Gastrocnemius medialis (tissue), 4 donors: Measurements from ENCODE around the gene BAIAP2L1. TPM values are rescaled to one million over a fixed set of nuclear protein-coding genes. Genes with fewer than 3 reads are reported as not detected.
"Not testable (repeated sequence)": the region's sequence is repeated elsewhere in the genome, so short reads cannot be mapped to it uniquely, and the experiment has no call there.

Source experiments
- ATAC-seq, 2 donors: fragments of 150-250 bp; one replicate each; pipeline ENCODE4 v1.9.1; 2016
- DNase-seq, 2 donors: peaks; one replicate each; pipeline ENCODE4 v3.0.0-alpha.2; 2019
- H3K27ac ChIP-seq, 4 donors: fragments of 200-600 bp; sonication (generic); 1 replicate in 1 of 4; 2 replicates in 3 of 4; pipeline ENCODE4 v1.5.1; 2016 to 2018; ENCODE audit warnings: mild to moderate bottlenecking in 2 of 4, moderate library complexity in 1 of 4
- H3K27me3 ChIP-seq, 3 donors: fragments of 200-600 bp; sonication (generic) in 2 of 3; 1 replicate in 1 of 3; 2 replicates in 2 of 3; pipeline versions ENCODE4 v1.5.1 to v1.6.0; 2016 to 2019; ENCODE audit warnings: mild to moderate bottlenecking in 1 of 3, moderate library complexity in 1 of 3
- H3K36me3 ChIP-seq, 2 donors: fragments of 200-600 bp; sonication (generic) in 1 of 2; one replicate each; pipeline ENCODE4 v1.5.1; 2017 to 2018
- H3K4me1 ChIP-seq, 2 donors: fragments of 200-600 bp; sonication (generic) in 1 of 2; one replicate each; pipeline ENCODE4 v1.5.1; 2016 to 2017; ENCODE audit warnings: mild to moderate bottlenecking in 2 of 2
- H3K4me3 ChIP-seq, 4 donors: fragments of 200-600 bp; sonication (generic) in 3 of 4; 1 replicate in 1 of 4; 2 replicates in 3 of 4; pipeline ENCODE4 v1.5.1; 2016 to 2019; ENCODE audit warnings: mild to moderate bottlenecking in 2 of 4
- H3K9me3 ChIP-seq, 3 donors: fragments of 200-600 bp; sonication (generic) in 2 of 3; 1 replicate in 1 of 3; 2 replicates in 2 of 3; pipeline ENCODE4 v1.5.1; 2016 to 2019
- POLR2A ChIP-seq, 2 donors: fragments of 450-650 bp; IDR thresholded peaks; one replicate each; pipeline ENCODE4 v1.6.1; 2017; ENCODE audit warnings: antibody characterized with exemption in 2 of 2, mild to moderate bottlenecking in 2 of 2, moderate library complexity in 2 of 2
- in situ Hi-C, 4 donors: fragments of 200-750 bp; cut with MboI; loops; one replicate each; pipeline versions ENCODE4 v1.15.0 to v1.8.0; 2017; ENCODE audit warnings: low sequenced_read_pairs in 4 of 4
- intact Hi-C: fragments of 100-400 bp; cut with DNase I; formaldehyde crosslinking; loops from one replicate; pipeline ENCODE4 v1.15.1; 2023; ENCODE audit warnings: low total_unique reads
- total RNA-seq, 4 donors: library from RNA; depleted of rRNA; stranded (reverse); fragments of >200 nt; gene quantifications; one replicate each; pipeline versions ENCODE4 v1.1.0 to v1.2.3, GENCODE V29; 2016
- TF ChIP-seq, protein P1 (sequence below), 5 experiments: fragments of 450-650 bp in 3 of 5; fragments of 200-600 bp in 2 of 5; sonication (generic) in 2 of 5; IDR thresholded peaks in 4 of 5; conservative IDR thresholded peaks in 1 of 5; 1 replicate in 4 of 5; 2 replicates in 1 of 5; pipeline ENCODE4 v1.5.1; 2016 to 2019; ENCODE audit warnings: antibody characterized with exemption in 5 of 5, mild to moderate bottlenecking in 3 of 5, moderate library complexity in 3 of 5

Gene BAIAP2L1
- total RNA-seq, 4 donors from 2014 or later = 0.59 to 3.8 (median 1.2) TPM

DNA sequence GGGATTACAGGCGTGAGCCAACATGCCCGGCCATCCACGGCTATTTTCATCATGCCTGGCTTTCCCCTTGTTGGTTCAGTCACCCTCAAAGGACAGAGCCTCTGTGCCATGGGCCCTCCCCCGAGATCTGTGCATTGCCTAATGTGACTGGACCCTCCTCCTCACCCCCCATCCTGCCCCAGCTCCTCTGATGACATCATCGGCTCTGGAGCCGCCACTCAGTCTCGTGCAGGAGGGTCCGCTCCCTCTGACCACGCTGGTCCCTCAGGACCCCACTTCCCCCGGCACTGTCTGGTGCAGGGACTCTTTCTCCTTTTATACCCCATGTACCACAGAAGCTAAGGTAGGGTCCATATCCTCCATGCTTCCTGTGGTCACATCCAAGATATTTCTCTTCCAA is 33.2 kb upstream of the BAIAP2L1 start:
- Histone ChIP-seq H3K4me3 (no peak overlapping the region), H3K36me3 (no peaks in the 10 kb centered on the region), H3K9me3 (no peaks in the 10 kb centered on the region), H3K4me1 (no peaks in the 10 kb centered on the region), H3K27ac (no peak overlapping the region), H3K27me3 (no peaks in the 10 kb centered on the region)
- ATAC-seq (no peak), DNase-seq (no peak)
- in situ Hi-C loops (loop anchor here (5.0 to 10.0 kb wide), 2 partner anchors 311 to 408 kb away; no protein-coding TSS in a partner anchor), intact Hi-C loops (no loop called here)
- TF ChIP-seq, protein P1, sequence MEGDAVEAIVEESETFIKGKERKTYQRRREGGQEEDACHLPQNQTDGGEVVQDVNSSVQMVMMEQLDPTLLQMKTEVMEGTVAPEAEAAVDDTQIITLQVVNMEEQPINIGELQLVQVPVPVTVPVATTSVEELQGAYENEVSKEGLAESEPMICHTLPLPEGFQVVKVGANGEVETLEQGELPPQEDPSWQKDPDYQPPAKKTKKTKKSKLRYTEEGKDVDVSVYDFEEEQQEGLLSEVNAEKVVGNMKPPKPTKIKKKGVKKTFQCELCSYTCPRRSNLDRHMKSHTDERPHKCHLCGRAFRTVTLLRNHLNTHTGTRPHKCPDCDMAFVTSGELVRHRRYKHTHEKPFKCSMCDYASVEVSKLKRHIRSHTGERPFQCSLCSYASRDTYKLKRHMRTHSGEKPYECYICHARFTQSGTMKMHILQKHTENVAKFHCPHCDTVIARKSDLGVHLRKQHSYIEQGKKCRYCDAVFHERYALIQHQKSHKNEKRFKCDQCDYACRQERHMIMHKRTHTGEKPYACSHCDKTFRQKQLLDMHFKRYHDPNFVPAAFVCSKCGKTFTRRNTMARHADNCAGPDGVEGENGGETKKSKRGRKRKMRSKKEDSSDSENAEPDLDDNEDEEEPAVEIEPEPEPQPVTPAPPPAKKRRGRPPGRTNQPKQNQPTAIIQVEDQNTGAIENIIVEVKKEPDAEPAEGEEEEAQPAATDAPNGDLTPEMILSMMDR (IDR thresholded peaks at IDR 0.05 in 4 of 5, conservative IDR thresholded peaks at IDR 0.05 in 1 of 5) = no peak
- TF ChIP-seq POLR2A (IDR thresholded peaks at IDR 0.05) = no peak

DNA sequence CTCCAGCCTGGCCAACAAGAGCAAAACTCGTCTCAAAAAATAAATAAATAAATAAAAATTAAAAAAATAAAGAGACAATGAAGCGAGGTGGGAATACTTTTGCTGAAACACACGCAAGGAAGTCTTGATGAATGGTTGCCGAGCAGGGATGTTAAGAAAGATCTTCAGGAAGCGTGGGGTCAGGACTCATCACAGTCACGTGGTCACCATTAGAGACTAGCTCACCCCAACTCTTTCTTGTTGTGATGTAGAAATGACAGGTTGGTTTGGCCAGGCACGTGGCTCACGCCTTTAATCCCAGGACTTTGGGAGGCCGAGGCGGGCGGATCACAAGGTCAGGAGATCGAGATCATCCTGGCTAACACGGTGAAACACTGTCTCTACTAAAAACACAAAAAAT is 28.9 kb upstream of the BAIAP2L1 start:
- Histone ChIP-seq H3K27me3 (peaks cover 0 to 3% (median 0%) of the 10 kb centered on the region in 3 donors), H3K4me1 (no peaks in the 10 kb centered on the region), H3K4me3 (no peak overlapping the region), H3K27ac (no peak overlapping the region), H3K36me3 (no peaks in the 10 kb centered on the region), H3K9me3 (no peaks in the 10 kb centered on the region)
- TF ChIP-seq POLR2A (IDR thresholded peaks at IDR 0.05) = no peak
- TF ChIP-seq, protein P1 (IDR thresholded peaks at IDR 0.05 in 4 of 5, conservative IDR thresholded peaks at IDR 0.05 in 1 of 5) = no peak
- intact Hi-C loops (no loop called here), in situ Hi-C loops (loop anchor here (5.0 to 10.0 kb wide), 2 partner anchors 315 to 413 kb away; no protein-coding TSS in a partner anchor)
- ATAC-seq (no peak), DNase-seq (no peak)

DNA sequence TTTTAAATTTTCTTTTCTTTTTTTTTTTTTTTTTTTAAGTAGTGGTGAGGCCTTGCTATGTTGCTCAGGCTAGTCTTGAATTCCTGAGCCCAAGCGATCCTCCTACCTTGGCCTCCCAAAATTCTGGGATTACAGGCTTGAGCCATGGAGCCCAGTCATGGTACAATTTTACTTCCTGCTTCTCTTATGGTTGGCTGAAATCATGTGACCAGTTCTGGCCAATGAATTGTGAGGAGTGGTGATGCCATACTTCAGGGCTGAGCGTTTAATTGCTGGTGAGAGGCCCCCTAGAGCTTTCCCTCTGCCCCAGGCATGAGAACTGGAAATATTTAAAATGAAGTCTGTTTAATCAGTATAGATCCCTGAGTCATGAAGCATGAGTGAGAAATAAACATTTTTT is 22.2 kb upstream of the BAIAP2L1 start:
- no peak for ATAC-seq
- intact Hi-C loops (no loop called here), in situ Hi-C loops (loop anchor here in 1 of 4 donors (25.0 kb wide), 1 partner anchor 161 kb away; the partner anchor contains the start of gene TECPR1)
- H3K27me3 ChIP-seq = no peaks in the 10 kb centered on the region
- H3K4me3 ChIP-seq = no peak overlapping the region
- H3K27ac ChIP-seq = no peak overlapping the region
- TF ChIP-seq POLR2A (IDR thresholded peaks at IDR 0.05) = no peak
- TF ChIP-seq, protein P1 (IDR thresholded peaks at IDR 0.05 in 4 of 5, conservative IDR thresholded peaks at IDR 0.05 in 1 of 5) = no peak
- H3K9me3 ChIP-seq = no peaks in the 10 kb centered on the region
- no peak for DNase-seq
- no peaks in the 10 kb centered on the region for H3K36me3 ChIP-seq
- H3K4me1 ChIP-seq = no peaks in the 10 kb centered on the region

DNA sequence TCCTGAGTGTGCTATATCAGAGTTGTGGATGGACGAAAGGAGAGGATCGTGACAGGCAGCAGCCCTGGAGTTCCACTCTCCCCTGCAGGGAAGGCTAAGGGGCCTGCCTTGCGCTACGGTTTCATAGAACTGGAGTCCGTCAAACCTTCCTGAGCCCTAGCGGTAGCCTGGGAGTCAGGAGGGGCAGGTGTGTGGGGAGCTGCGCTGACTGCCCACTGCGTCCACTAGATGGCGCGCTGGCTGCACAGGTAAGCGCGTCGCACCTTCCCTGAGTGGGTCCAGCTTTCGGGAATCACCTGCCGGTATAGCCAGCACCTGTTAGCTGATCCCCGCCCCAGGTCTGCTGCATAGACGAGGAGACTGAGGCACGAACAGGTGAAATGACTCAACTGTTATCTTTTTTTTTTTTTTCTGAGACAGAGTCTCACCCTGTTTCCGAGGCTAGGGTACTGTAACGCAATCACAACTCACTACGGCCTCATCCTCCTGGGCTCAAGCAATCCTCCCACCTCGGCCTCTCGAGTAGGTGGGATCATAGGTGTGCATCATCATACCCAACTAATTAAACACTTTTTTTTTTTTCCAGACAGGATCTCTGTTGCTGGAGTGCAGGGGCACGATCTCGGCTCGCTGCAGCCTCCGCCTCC is 20.2 kb upstream of the BAIAP2L1 start:
- intact Hi-C loops = no loop called here
- ATAC-seq (no peak), DNase-seq (no peak)
- H3K4me1 ChIP-seq = no peaks in the 10 kb centered on the region
- no peak overlapping the region for H3K27ac ChIP-seq
- no peaks in the 10 kb centered on the region for H3K36me3 ChIP-seq
- no peaks in the 10 kb centered on the region for H3K27me3 ChIP-seq
- no peak for TF ChIP-seq POLR2A (IDR thresholded peaks at IDR 0.05)
- TF ChIP-seq, protein P1 (IDR thresholded peaks at IDR 0.05 in 4 of 5, conservative IDR thresholded peaks at IDR 0.05 in 1 of 5) = peak; percentile 20 to 75 (median 47)
- H3K9me3 ChIP-seq = no peaks in the 10 kb centered on the region
- in situ Hi-C loops = loop anchor here in 1 of 4 donors (25.0 kb wide), 1 partner anchor 159 kb away; the partner anchor contains the start of gene TECPR1
- H3K4me3 ChIP-seq = no peak overlapping the region

DNA sequence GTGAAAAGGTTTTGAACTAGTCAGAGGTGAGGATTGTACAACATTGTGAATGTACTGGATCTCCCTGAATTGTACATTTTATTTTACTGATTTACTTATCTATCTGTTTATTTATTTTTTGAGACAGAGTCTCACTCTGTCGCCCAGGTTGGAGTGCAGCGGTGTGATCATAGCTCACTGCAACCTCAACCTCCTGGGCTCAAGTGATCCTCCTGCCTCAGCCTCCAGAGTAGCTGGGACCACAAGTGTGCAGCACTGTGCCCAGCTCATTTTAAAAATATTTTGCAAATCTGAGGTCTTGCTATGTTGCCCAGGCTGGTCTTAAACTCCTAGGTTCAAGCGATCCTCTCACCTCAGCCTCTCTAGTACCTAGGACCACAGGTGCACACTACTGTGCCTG is 19.1 kb upstream of the BAIAP2L1 start:
- H3K4me1 ChIP-seq, H3K9me3 ChIP-seq, intact Hi-C loops, H3K27me3 ChIP-seq, H3K27ac ChIP-seq, DNase-seq, H3K4me3 ChIP-seq, ATAC-seq, H3K36me3 ChIP-seq: not testable (repeated sequence)
- in situ Hi-C loops = loop anchor here in 1 of 4 donors (25.0 kb wide), 1 partner anchor 158 kb away; the partner anchor contains the start of gene TECPR1

DNA sequence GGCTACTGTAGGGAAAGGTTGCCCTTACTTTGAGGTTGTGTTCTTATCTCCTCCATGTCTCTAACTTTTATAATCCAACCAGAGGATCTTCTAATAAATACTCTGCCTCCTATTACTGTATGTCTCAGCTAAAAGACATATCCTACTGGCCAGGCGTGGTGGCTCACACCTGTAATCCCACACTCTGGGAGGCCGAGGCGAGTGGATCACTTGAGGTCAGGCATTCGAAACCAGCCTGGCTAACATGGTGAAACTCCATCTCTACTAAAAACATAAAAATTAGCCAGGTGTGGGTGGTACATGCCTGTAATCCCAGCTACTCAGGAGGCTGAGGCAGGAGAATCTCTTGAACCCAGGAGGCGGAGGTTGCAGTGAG is 18.4 kb upstream of the BAIAP2L1 start:
- in situ Hi-C loops = loop anchor here in 1 of 4 donors (25.0 kb wide), 1 partner anchor 157 kb away; the partner anchor contains the start of gene TECPR1
- H3K36me3 ChIP-seq, DNase-seq, H3K4me1 ChIP-seq, H3K9me3 ChIP-seq, H3K27ac ChIP-seq, H3K27me3 ChIP-seq, H3K4me3 ChIP-seq, ATAC-seq, intact Hi-C loops: not testable (repeated sequence)
